KMS-11 (cell line): Measurements from ENCODE around the gene GAST.

ENCODE experiments used
- H2AFZ ChIP-seq: fragments of 200-600 bp; sonication (generic); 2 replicates; pipeline ENCODE4 v1.6.1; 2016; ENCODE audit warnings: antibody characterized with exemption, mixed run types, low read depth
- H3K27ac ChIP-seq: fragments of 200-600 bp; sonication (generic); 2 replicates; pipeline ENCODE4 v1.6.1; 2016; ENCODE audit warnings: mild to moderate bottlenecking, mixed run types
- H3K27me3 ChIP-seq: fragments of 200-600 bp; sonication (generic); 2 replicates; pipeline ENCODE4 v1.6.1; 2017; ENCODE audit warnings: mild to moderate bottlenecking, low read depth, mixed run types, moderate library complexity; ENCODE audit not compliant: insufficient read depth
- H3K36me3 ChIP-seq: fragments of 200-600 bp; sonication (generic); 2 replicates; pipeline ENCODE4 v1.6.1; 2017; ENCODE audit warnings: mild to moderate bottlenecking, mixed run types; ENCODE audit not compliant: insufficient read depth
- H3K4me1 ChIP-seq: fragments of 200-600 bp; sonication (generic); 2 replicates; pipeline ENCODE4 v1.6.1; 2016; ENCODE audit warnings: mild to moderate bottlenecking, low read depth, mixed run types; ENCODE audit not compliant: poor library complexity, severe bottlenecking
- H3K4me2 ChIP-seq: fragments of 200-600 bp; sonication (generic); 2 replicates; pipeline ENCODE4 v1.7.0; 2016; ENCODE audit warnings: mild to moderate bottlenecking, mixed run types
- H3K4me3 ChIP-seq: fragments of 200-600 bp; sonication (generic); IDR thresholded peaks from 2 replicates; pipeline ENCODE4 v1.6.1; 2017; ENCODE audit warnings: low read depth, low read length, mixed read lengths; ENCODE audit not compliant: insufficient read depth
- H3K79me2 ChIP-seq: fragments of 200-600 bp; sonication (generic); 2 replicates; pipeline ENCODE4 v1.6.1; 2016; ENCODE audit warnings: low read depth, mixed run types; ENCODE audit not compliant: insufficient read depth
- H3K9ac ChIP-seq: fragments of 200-600 bp; sonication (generic); 2 replicates; pipeline ENCODE4 v1.6.1; 2016; ENCODE audit warnings: mild to moderate bottlenecking, mixed run types
- H4K20me1 ChIP-seq: fragments of 200-600 bp; sonication (generic); 2 replicates; pipeline ENCODE4 v1.6.1; 2016; ENCODE audit warnings: mild to moderate bottlenecking, mixed run types; ENCODE audit not compliant: insufficient read depth
- CTCF ChIP-seq: fragments of 200-600 bp; sonication (generic); conservative IDR thresholded peaks from 2 replicates; pipeline ENCODE4 v1.6.1; 2017; ENCODE audit warnings: low read depth, mild to moderate bottlenecking, antibody characterized with exemption, low read length, moderate library complexity, mixed read lengths

GAST gene

GRCh38 chr17:41707803-41708669 lies 4.1 kb upstream of the GAST start:
- Histone ChIP-seq H2AFZ (no peak overlapping the region), H3K4me1 (no peaks in the 10 kb centered on the region), H3K36me3 (no peaks in the 10 kb centered on the region), H3K9ac (no peak overlapping the region), H3K27me3 (no peaks in the 10 kb centered on the region), H3K27ac (no peak overlapping the region), H3K79me2 (no peaks in the 10 kb centered on the region), H3K4me3 (no peak overlapping the region), H4K20me1 (no peaks in the 10 kb centered on the region), H3K4me2 (no peak overlapping the region)
- no peak for TF ChIP-seq CTCF

- H4K20me1 ChIP-seq, result no peaks in the 10 kb centered on the region
- no peaks in the 10 kb centered on the region for H3K36me3 ChIP-seq
- H3K9ac ChIP-seq, result no peak overlapping the region
- H2AFZ ChIP-seq, result no peak overlapping the region
- H3K27me3 ChIP-seq, result no peaks in the 10 kb centered on the region
- no peaks in the 10 kb centered on the region for H3K79me2 ChIP-seq
- no peak overlapping the region for H3K27ac ChIP-seq
- H3K4me3 ChIP-seq, result no peak overlapping the region
- no peak overlapping the region for H3K4me2 ChIP-seq
- TF ChIP-seq CTCF, result no peak
- no peaks in the 10 kb centered on the region for H3K4me1 ChIP-seq
Observed at GRCh38 chr17:41710472-41711090, 1.6 kb upstream of the GAST start.

- Histone ChIP-seq H3K9ac (no peak overlapping the region), H3K36me3 (no peaks in the 10 kb centered on the region)
Observed at GRCh38 chr17:41717408-41718286, 5.5 kb downstream of the GAST start.

More at GRCh38 chr17:41717408-41718286, 5.5 kb downstream of the GAST start:
- no peak overlapping the region for H3K27ac ChIP-seq
- TF ChIP-seq CTCF, result no peak
- no peak overlapping the region for H3K4me3 ChIP-seq
- H3K4me1 ChIP-seq, result no peaks in the 10 kb centered on the region
- H3K27me3 ChIP-seq, result peaks cover 2% of the 10 kb centered on the region; the same call in 1 of the 2 replicates
- no peak overlapping the region for H3K4me2 ChIP-seq
- H3K79me2 ChIP-seq, result no peaks in the 10 kb centered on the region
- no peaks in the 10 kb centered on the region for H4K20me1 ChIP-seq
- no peak overlapping the region for H2AFZ ChIP-seq
